SK-N-MC (cell line): ENCODE measurements around the gene TMEM115.

Experiments
- EZH2 ChIP-seq: fragments of 200-600 bp; sonication (generic); IDR thresholded peaks from one replicate; pipeline ENCODE4 v1.6.1; 2017; ENCODE audit warnings: antibody characterized with exemption
- POLR2AphosphoS5 ChIP-seq: IDR thresholded peaks from 2 replicates; pipeline ENCODE4 v1.6.1; 2012; ENCODE audit warnings: mild to moderate bottlenecking, low read depth, low read length, borderline replicate concordance

DNA sequence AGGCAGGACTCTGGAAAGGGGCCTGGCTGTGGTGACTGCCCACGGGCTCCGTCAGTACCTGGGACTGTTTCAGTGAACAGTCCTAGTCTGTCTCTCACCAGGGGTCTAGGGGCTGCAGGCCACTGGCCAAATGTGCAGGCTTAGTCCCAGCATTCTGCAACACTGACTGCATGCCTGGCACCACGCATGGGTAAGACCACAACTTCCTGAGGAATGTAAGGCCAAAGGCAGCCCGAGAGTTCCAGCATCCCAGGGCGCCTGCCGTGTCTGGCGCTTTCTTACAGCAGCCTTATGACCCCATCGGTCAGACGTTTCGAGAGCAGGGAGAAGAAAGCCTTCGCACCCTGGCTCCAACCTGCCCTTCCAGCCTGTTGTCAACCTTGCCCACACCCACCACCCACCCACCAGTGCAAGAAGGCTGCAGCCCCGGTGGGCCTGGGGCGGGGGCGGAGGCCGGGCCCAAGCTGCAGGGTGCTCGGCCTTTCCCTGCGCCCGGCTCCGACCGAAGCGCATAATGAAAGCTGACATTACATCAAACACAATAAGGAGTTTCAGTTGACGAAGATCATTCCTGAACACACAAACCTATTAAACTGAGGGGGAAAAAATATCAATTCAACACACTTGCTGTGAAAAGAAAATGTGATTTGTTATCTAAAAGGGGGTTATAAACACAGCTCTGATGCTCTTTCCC lies 29.5 kb upstream of the TMEM115 start:
- TF ChIP-seq POLR2AphosphoS5 (no peak), EZH2 (no peak)
